NCI-H2029 (cell line): ENCODE results near the gene SMAD3.

Experiments
- DNase-seq: peaks from one replicate; lab custom pipeline; 2025; lab: John Stamatoyannopoulos, UW

Gene SMAD3

GRCh38 chr15:67180514-67181191 lies 115.3 kb downstream of the SMAD3 start:
- DNase-seq = no peak

DNA sequence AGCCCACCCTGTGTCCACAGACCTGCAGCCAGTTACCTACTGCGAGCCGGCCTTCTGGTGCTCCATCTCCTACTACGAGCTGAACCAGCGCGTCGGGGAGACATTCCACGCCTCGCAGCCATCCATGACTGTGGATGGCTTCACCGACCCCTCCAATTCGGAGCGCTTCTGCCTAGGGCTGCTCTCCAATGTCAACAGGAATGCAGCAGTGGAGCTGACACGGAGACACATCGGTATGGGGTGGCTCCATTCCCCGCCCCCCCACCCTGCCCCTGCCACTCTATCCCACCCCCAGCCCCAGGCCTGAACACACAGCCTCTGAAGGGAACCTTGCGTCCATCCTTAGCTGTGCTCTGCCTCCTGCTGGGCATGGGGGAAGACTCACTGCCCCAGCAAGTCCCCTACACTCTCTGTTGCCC lies 115.8 kb downstream of the SMAD3 start:
- DNase-seq = no peak

- no peak for DNase-seq
Measured at GRCh38 chr15:67183443-67184169, 118.2 kb downstream of the SMAD3 start.

DNA sequence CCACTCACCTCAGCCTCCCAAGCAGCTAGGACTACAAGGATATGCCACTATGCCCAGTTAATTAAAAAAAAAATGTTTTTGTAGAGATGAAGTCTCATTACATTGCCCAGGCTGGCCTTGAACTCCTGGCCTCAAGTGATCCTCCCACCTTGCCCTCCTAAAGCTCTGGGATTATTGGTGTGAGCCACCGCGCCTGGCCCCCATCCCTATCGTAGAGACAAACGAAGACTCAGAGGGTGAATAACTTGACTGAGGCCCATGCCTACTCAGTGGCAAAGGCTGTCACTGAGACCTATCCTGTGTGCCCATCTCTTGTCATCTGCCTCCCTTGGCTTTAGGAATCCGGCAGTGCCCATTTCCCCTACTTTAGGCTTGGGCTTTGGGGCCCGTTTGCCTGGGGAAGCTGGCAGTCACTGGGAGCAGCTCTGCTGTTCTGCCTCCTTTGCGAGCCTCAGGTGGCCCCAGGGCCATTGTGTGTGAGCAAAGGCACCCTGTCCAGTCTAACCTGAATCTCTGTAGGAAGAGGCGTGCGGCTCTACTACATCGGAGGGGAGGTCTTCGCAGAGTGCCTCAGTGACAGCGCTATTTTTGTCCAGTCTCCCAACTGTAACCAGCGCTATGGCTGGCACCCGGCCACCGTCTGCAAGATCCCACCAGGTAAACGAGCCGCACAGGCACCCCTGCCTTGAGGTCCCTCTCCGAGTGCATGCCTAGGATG lies 119.0 kb downstream of the SMAD3 start:
- no peak for DNase-seq

- DNase-seq = no peak
Measured at GRCh38 chr15:67185051-67185450, 119.6 kb downstream of the SMAD3 start.

DNA sequence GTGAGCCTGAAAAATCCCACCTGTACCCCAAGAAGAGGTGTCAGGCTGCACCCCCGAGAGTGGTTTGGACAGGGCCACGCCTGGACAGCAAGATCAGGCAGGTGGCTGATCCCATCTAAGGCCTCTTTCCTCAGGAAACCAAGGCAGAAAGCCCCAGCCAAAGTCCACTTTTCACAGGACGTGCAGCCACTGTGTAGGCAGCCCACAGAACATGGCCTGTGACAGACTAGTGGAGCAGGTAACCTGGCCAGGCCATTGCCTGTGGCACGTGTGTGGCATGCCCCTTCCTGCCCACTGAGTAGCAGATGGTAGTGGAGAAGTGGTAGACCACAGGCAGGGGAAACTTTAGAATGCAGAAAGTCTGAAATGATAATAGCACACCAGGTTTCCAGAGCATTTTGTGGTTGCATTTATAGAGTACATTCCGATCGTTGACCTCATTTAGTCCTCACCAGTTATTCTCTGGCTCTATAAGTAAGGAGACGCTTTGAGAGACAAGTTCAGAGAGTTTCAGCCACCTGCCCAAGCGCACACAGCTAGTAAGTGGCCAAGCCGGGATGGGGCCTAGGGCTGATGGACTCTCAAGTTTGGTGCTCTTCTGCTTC lies 120.3 kb downstream of the SMAD3 start:
- no peak for DNase-seq

DNA sequence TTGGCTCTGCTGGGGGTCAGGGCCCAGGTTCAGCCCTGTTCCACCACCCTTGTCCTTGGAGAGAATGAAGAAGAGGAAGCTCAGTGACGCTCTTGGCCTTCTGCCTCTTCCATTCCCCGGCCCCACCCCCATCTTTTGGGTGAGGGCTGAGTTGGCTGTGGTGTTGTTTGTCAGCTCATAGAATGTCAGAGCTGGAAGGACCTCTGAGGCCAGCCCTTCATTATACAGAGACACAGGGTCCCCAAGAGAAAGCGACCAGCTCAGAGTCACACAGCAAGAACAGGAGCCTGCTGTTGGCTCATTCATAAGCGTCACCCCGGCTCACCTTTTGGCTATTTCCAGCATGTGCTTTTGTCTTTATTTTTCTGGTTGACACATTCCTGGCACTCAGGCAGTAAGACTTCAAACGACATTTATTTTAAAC lies 120.8 kb downstream of the SMAD3 start:
- DNase-seq = no peak

DNA sequence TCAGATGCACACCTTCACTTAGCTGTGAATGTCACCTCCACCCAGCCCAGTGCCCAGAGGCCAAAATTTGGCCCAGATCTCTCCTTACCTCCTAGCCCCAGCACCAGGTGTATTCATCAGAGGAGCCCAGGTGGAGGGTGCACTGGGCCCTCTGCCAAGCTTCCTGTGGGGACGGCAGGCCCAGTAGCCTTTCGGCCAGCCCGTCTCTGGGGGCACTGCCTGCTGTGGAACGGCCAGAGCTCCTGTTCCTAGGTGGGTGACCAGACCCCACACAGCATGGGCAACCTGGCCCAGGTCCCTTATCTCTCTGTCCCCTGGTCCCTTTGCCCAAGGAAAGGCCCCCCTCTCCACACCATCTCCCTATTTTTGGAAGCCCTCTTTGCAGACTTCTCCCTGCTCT lies 121.3 kb downstream of the SMAD3 start:
- DNase-seq = no peak

GRCh38 chr15:67187351-67187854 lies 122.0 kb downstream of the SMAD3 start:
- no peak for DNase-seq

- no peak for DNase-seq
Measured at GRCh38 chr15:67188551-67189218, 123.3 kb downstream of the SMAD3 start.

- DNase-seq = no peak
Measured at GRCh38 chr15:67189326-67190051, 124.1 kb downstream of the SMAD3 start.

GRCh38 chr15:67190326-67190725 lies 124.9 kb downstream of the SMAD3 start:
- no peak for DNase-seq

DNA sequence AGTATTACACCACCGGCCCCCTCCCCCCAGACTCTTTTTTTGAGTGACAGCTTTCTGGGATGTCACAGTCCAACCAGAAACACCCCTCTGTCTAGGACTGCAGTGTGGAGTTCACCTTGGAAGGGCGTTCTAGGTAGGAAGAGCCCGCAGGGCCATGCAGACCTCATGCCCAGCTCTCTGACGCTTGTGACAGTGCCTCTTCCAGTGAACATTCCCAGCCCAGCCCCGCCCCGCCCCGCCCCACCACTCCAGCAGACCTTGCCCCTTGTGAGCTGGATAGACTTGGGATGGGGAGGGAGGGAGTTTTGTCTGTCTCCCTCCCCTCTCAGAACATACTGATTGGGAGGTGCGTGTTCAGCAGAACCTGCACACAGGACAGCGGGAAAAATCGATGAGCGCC lies 125.4 kb downstream of the SMAD3 start:
- DNase-seq = no peak

DNA sequence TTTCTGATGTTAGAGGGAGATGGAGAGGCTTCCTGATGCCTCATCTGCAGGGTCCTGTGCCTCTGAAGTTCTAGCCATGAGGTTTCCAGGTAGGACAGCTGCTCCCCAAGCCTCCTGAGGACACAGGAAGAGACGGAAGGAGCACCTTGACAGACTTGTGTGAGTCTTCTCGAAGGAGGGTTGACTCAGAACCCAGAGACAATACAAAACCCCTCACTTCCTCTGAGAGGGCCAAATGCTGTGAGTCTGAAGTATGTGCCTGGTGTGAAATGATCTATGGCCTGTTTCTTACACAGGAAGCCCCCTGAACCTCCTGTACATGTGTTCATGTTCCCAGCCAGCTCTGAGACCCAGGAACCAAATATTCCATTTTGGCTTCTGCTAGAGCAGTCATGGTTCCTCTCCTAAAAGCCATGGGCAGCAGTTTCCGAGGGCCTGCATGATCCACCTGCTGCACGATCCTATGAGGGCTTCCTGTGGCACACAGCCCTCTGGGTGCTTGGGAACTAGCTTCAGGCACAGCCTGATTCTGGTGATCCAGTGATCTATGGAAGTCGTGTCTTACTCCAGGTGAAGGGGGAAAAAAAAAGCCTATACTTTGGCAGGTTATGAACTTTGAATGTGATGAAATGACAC lies 126.9 kb downstream of the SMAD3 start:
- no peak for DNase-seq

GRCh38 chr15:67193223-67193990 lies 128.0 kb downstream of the SMAD3 start:
- no peak for DNase-seq

- no peak for DNase-seq
Measured at GRCh38 chr15:67194171-67195114, 129.0 kb downstream of the SMAD3 start.

DNA sequence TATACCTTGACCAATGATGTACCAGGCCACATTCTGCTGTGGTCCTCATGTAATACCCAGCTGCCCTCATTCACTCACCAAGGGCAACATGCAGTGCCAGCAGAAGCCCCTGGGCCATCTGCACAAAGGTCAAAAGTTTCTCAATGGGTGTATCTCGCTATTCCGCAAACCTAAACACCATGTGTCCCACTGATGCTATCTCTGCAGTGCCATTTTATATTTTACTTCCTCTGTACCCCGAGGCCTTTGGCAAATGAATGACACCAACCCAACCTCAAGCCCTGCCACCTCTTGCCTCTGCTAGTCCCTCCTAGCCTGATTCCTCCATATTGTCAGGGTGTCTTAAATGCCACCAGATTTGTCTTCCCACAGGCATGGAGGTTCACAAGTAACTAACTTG lies 129.9 kb downstream of the SMAD3 start:
- DNase-seq = no peak

DNA sequence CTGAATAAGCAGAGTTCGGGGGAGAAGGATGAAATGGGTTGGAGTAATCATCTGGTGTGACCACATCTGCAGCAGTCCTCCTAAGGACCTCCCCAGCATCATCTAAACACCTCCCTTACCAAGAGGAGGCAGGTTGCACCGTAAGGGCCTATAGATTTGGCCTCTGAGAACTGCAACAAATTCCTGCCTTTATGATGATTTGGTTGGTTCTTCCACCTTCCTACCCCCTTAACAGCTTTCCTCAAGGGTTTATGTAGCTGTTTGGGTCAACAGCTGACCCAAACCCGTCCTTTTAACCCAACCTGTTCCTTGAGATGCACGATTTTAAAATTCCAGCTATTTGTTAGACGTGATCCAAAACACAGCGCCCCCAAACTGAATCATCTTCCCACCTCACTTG lies 130.8 kb downstream of the SMAD3 start:
- DNase-seq = no peak
